ENCODE measurements around the gene RGL3.

Gene RGL3

DNA sequence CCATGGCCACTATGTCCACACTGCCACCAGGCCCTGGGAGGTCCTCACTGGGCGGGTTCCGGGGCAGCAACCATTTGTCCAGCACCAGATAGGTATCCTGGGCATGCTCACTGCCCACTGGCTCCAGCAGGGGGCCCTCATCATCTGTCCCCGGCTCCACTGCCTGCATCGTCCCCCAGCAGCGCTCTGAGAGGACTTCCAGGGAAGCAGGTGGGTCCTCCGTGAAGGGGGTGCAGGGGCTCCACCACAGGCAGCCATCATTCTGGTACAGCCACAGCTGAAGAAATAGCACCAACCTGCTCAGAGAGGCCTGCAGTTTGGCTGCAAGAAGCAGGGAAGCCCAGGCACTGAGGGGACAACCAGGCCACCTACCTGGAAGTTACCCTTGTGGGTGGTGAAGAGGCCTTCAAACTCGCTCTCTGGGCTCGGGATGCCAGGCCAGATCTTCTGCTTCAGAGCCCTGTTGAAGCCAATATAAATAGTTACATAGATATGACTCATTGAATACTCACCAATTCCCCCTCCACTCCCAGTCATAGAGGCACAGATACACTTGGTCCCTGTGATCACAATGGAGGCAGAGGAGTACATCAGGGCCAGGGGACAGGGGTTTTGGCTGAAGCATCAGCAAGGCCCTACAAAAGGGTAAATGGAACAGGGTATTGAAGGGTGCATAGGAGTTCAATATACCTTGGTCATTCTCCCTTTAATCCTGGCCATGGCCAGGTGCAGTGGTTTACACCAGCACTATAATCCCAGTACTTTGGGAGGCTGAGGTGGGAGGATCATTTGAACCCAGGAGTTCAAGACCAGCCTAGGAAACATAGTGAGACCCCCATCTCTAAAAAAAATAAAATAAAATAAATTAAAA is 40.6 kb downstream of the RGL3 start:
- TF ChIP-seq YY1 (IDR thresholded peaks at IDR 0.05; ENCODE audit: insufficient read depth, insufficient read length) (no peak), SUZ12 (IDR thresholded peaks at IDR 0.05; ENCODE audit: extremely low read depth, insufficient read depth, insufficient read length) (no peak), ZNF274 (IDR thresholded peaks at IDR 0.05; ENCODE audit: low read depth, low read length) (no peak)
- Histone ChIP-seq H3K9me3 (ENCODE audit: insufficient read depth, low read length) (no peaks in the 10 kb centered on the region), H3K4me3 (ENCODE audit: insufficient read length, low read depth) (no peak overlapping the region), H3K4me1 (ENCODE audit: insufficient read depth, insufficient read length) (peaks cover 13% of the 10 kb centered on the region), H3K36me3 (ENCODE audit: insufficient read depth, insufficient read length, low read length) (peaks cover 19% of the 10 kb centered on the region), H3K27me3 (ENCODE audit: insufficient read depth, insufficient read length) (no peaks in the 10 kb centered on the region), H3K9ac (ENCODE audit: insufficient read length, low read depth) (no peak overlapping the region)
- no peak for DNase-seq (ENCODE audit: low read depth, low spot score)

DNA sequence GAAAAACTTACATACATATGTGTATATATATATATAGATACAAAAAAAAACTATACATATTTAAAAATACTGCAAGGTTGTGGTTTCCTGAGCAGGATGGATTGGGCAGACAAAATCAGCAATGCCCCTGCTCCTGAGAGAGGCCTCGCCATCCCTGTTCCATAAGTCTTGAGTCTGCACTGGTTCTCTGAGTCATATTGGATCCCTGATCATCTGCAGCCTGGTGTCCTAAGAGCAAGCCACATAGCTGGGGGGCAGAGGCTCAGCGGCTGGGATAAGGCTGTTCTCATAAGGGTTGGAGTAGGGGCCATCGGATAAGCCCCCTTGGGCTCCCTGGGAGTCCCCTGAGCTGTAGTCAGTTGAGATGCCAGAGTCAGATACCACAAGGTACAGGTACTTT is 41.4 kb downstream of the RGL3 start:
- Histone ChIP-seq H3K27me3 (ENCODE audit: insufficient read depth, insufficient read length) (no peaks in the 10 kb centered on the region), H3K9ac (ENCODE audit: insufficient read length, low read depth) (no peak overlapping the region), H3K9me3 (ENCODE audit: insufficient read depth, low read length) (no peaks in the 10 kb centered on the region), H3K36me3 (ENCODE audit: insufficient read depth, insufficient read length, low read length) (peaks cover 19% of the 10 kb centered on the region), H3K4me3 (ENCODE audit: insufficient read length, low read depth) (no peak overlapping the region), H3K4me1 (ENCODE audit: insufficient read depth, insufficient read length) (peaks cover 13% of the 10 kb centered on the region)
- TF ChIP-seq YY1 (IDR thresholded peaks at IDR 0.05; ENCODE audit: insufficient read depth, insufficient read length) (no peak), ZNF274 (IDR thresholded peaks at IDR 0.05; ENCODE audit: low read depth, low read length) (no peak)
- no peak for DNase-seq (ENCODE audit: low read depth, low spot score)

- TF ChIP-seq ZNF274 (IDR thresholded peaks at IDR 0.05; ENCODE audit: low read depth, low read length) (no peak), SUZ12 (IDR thresholded peaks at IDR 0.05; ENCODE audit: extremely low read depth, insufficient read depth, insufficient read length) (no peak), YY1 (IDR thresholded peaks at IDR 0.05; ENCODE audit: insufficient read depth, insufficient read length) (no peak)
- Histone ChIP-seq H3K4me3 (ENCODE audit: insufficient read length, low read depth) (no peak overlapping the region), H3K9me3 (ENCODE audit: insufficient read depth, low read length) (no peaks in the 10 kb centered on the region), H3K27me3 (ENCODE audit: insufficient read depth, insufficient read length) (no peaks in the 10 kb centered on the region), H3K4me1 (ENCODE audit: insufficient read depth, insufficient read length) (peaks cover 13% of the 10 kb centered on the region), H3K9ac (ENCODE audit: insufficient read length, low read depth) (no peak overlapping the region), H3K36me3 (ENCODE audit: insufficient read depth, insufficient read length, low read length) (peaks cover 19% of the 10 kb centered on the region)
- no peak for DNase-seq (ENCODE audit: low read depth, low spot score)
Observed at GRCh38 chr19:11377237-11377636, 41.9 kb downstream of the RGL3 start.

- peak overlapping the region; percentile 35 for H3K4me3 ChIP-seq (ENCODE audit: insufficient read length, low read depth)
- no peaks in the 10 kb centered on the region for H3K27me3 ChIP-seq (ENCODE audit: insufficient read depth, insufficient read length)
- H3K9me3 ChIP-seq (ENCODE audit: insufficient read depth, low read length) = no peaks in the 10 kb centered on the region
- H3K9ac ChIP-seq (ENCODE audit: insufficient read length, low read depth) = peak overlapping the region; percentile 93
- peaks cover 19% of the 10 kb centered on the region for H3K36me3 ChIP-seq (ENCODE audit: insufficient read depth, insufficient read length, low read length)
- no peak for TF ChIP-seq YY1 (IDR thresholded peaks at IDR 0.05; ENCODE audit: insufficient read depth, insufficient read length)
- no peak for TF ChIP-seq ZNF274 (IDR thresholded peaks at IDR 0.05; ENCODE audit: low read depth, low read length)
- TF ChIP-seq SUZ12 (IDR thresholded peaks at IDR 0.05; ENCODE audit: extremely low read depth, insufficient read depth, insufficient read length) = no peak
- DNase-seq (ENCODE audit: low read depth, low spot score) = no peak
- H3K4me1 ChIP-seq (ENCODE audit: insufficient read depth, insufficient read length) = peaks cover 12% of the 10 kb centered on the region
Observed at GRCh38 chr19:11375143-11375948, 43.8 kb downstream of the RGL3 start.

DNA sequence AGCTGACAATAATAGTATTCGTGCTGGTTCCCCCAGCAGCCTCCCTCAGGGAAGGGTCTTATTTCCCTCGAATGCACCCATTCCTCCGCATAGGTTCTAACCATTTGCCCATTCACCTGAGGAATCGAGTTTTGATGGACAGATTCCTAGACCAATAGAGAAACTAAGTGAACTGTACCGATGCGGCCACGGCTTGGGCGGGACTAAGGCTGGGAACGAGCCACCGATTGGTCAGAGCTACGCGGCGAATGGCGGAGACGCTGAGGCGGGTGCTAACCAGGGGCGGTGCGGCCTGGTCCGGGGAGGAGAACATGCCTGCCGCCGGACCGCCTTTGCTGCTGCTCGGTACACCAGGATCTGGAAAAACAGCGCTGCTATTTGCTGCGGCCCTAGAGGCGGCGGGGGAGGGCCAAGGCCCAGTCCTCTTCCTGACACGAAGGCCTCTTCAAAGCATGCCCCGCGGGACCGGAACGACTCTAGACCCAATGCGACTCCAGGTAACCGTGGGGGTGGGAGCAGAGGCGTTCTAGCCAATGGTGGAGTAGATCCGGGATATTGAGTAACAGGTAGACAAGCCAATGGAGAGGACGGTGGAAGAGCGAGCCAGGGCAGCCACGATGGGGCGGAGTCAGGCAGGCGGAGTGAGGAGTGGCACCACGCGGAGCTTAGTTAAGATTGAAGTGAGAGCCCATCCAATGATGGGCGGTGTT is 44.5 kb downstream of the RGL3 start, which contains the start of gene SWSAP1:
TSS of gene SWSAP1 (plus strand) at position 234 of the 710 bp plus-strand sequence. CDS start at position 249, 15 bp downstream.
- DNase-seq (ENCODE audit: low read depth, low spot score) = peak; percentile 99
- H3K4me1 ChIP-seq (ENCODE audit: insufficient read depth, insufficient read length) = peaks cover 10% of the 10 kb centered on the region
- no peaks in the 10 kb centered on the region for H3K27me3 ChIP-seq (ENCODE audit: insufficient read depth, insufficient read length)
- peak within 1 kb of the TSS; percentile 91 for H3K4me3 ChIP-seq (ENCODE audit: insufficient read length, low read depth)
- H3K36me3 ChIP-seq (ENCODE audit: insufficient read depth, insufficient read length, low read length) = peaks cover 19% of the 10 kb centered on the region
- H3K9ac ChIP-seq (ENCODE audit: insufficient read length, low read depth) = peak within 1 kb of the TSS; percentile 98
- TF ChIP-seq ZNF274 (IDR thresholded peaks at IDR 0.05; ENCODE audit: low read depth, low read length) (no peak), YY1 (IDR thresholded peaks at IDR 0.05; ENCODE audit: insufficient read depth, insufficient read length) (peak; percentile 43), SUZ12 (IDR thresholded peaks at IDR 0.05; ENCODE audit: extremely low read depth, insufficient read depth, insufficient read length) (no peak)
- no peaks in the 10 kb centered on the region for H3K9me3 ChIP-seq (ENCODE audit: insufficient read depth, low read length)

DNA sequence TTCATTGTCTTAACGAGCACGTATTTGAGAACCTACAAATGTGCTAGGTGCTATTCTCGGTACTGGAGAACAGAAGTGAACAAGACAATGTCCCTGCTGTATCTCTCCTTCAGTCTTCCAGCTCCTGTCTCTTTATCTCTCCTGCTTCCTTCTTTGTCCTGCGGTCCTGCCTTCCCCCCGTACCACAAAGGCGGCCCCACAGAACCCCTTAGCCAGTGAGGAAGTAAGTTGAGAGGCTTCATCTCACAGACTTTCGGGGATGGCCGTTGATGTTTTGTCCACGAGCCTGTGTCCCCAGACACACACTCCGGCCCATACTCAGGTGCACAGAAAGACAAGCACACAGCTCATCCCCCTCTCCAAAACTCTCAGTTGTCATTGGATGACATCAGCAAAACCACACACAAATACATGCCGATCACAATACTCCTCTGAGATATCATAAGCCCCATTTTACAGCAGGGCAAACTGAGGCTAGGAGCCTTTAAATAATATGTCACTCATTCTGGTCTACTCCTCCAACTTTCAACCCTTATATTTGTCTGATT is 45.2 kb downstream of the RGL3 start:
- TF ChIP-seq SUZ12 (IDR thresholded peaks at IDR 0.05; ENCODE audit: extremely low read depth, insufficient read depth, insufficient read length) (no peak), YY1 (IDR thresholded peaks at IDR 0.05; ENCODE audit: insufficient read depth, insufficient read length) (no peak), ZNF274 (IDR thresholded peaks at IDR 0.05; ENCODE audit: low read depth, low read length) (no peak)
- Histone ChIP-seq H3K4me1 (ENCODE audit: insufficient read depth, insufficient read length) (peaks cover 10% of the 10 kb centered on the region), H3K4me3 (ENCODE audit: insufficient read length, low read depth) (peak overlapping the region; percentile 91), H3K27me3 (ENCODE audit: insufficient read depth, insufficient read length) (no peaks in the 10 kb centered on the region), H3K9ac (ENCODE audit: insufficient read length, low read depth) (peak overlapping the region; percentile 43), H3K36me3 (ENCODE audit: insufficient read depth, insufficient read length, low read length) (peaks cover 19% of the 10 kb centered on the region), H3K9me3 (ENCODE audit: insufficient read depth, low read length) (no peaks in the 10 kb centered on the region)
- DNase-seq (ENCODE audit: low read depth, low spot score) = no peak

Data from NT2/D1 (cell line).